ENCODE data around the gene GAL3ST2.
"Not testable (repeated sequence)": the region's sequence is repeated elsewhere in the genome, so short reads cannot be mapped to it uniquely, and the experiment has no call there.

DNA sequence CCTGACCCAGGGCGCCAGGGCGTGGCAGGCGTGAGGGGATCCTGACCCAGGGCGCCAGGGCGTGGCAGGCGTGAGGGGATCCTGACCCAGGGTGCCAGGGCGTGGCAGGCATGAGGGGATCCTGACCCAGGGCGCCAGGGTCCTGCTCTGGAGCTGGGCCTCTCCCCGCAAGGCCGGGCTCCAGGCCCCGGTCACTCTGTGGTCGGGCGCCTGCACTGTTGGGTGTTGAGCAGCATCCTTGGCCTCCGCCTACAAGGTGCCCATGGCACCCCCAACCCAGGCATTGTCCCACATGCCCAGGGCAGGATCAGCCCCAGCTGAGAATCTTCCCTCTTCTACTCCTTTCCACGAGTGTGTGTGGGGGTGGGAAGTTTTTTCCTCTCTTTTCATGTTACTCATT lies 33.6 kb upstream of the GAL3ST2 start:
- not testable (repeated sequence) for TF ChIP-seq EZH2 (IDR thresholded peaks at IDR 0.05; ENCODE audit: insufficient read depth, poor library complexity, severe bottlenecking); EZH2phosphoT487 (IDR thresholded peaks at IDR 0.05; ENCODE audit: insufficient read depth, low read depth)

Measured in GM23248 (cell line).